ENCODE measurements around the gene SOX14.

- TF ChIP-seq CTCF (IDR thresholded peaks at IDR 0.05; ENCODE audit: low read length) (no peak), EZH2 (IDR thresholded peaks at IDR 0.05; ENCODE audit: borderline replicate concordance, low read length) (no peak)
These were observed 32.9 kb downstream of the SOX14 start for GRCh38 chr3:137796993-137797392.

All from OCI-LY1 (cell line).